NCI-H2196 (cell line): ENCODE data around the gene JUN.

Experiments
- DNase-seq: peaks from one replicate; lab custom pipeline; 2025; ENCODE audit not compliant: unreplicated experiment; lab: John Stamatoyannopoulos, UW

JUN gene

GRCh38 chr1:58764294-58764978, 19.4 kb downstream of the JUN start:
- no peak for DNase-seq

- DNase-seq, result no peak
Observed at GRCh38 chr1:58763214-58763613, 20.6 kb downstream of the JUN start.

- DNase-seq, result no peak
Observed at GRCh38 chr1:58762806-58763205, 21.0 kb downstream of the JUN start.

- DNase-seq, result peak; percentile 80
Observed at GRCh38 chr1:58755468-58755872, 28.4 kb downstream of the JUN start.

- DNase-seq, result no peak
Observed at GRCh38 chr1:58754683-58755467, 29.0 kb downstream of the JUN start.

GRCh38 chr1:58754073-58754613, 29.7 kb downstream of the JUN start:
- DNase-seq, result no peak

GRCh38 chr1:58753431-58753866, 30.4 kb downstream of the JUN start:
- DNase-seq, result no peak

GRCh38 chr1:58749646-58750045, 34.2 kb downstream of the JUN start:
- DNase-seq, result no peak

- no peak for DNase-seq
Observed at GRCh38 chr1:58748666-58749065, 35.2 kb downstream of the JUN start.

GRCh38 chr1:58746757-58747156, 37.1 kb downstream of the JUN start:
- no peak for DNase-seq

GRCh38 chr1:58746182-58746581, 37.7 kb downstream of the JUN start:
- DNase-seq, result no peak

GRCh38 chr1:58745666-58746065, 38.2 kb downstream of the JUN start:
- no peak for DNase-seq

GRCh38 chr1:58745117-58745516, 38.7 kb downstream of the JUN start:
- no peak for DNase-seq

GRCh38 chr1:58741678-58742553, 41.9 kb downstream of the JUN start:
- no peak for DNase-seq

GRCh38 chr1:58739856-58740466, 43.9 kb downstream of the JUN start:
- peak; percentile 93 for DNase-seq

- no peak for DNase-seq
Observed at GRCh38 chr1:58738876-58739275, 45.0 kb downstream of the JUN start.

GRCh38 chr1:58735586-58735985, 48.3 kb downstream of the JUN start:
- no peak for DNase-seq

GRCh38 chr1:58734630-58735029, 49.2 kb downstream of the JUN start:
- no peak for DNase-seq

GRCh38 chr1:58732087-58732775, 51.6 kb downstream of the JUN start:
- DNase-seq, result no peak
